Embryonic facial prominence (tissue), 1 donor: Measurements from ENCODE around the gene TMEM53.
"Not testable (repeated sequence)": the region's sequence is repeated elsewhere in the genome, so short reads cannot be mapped to it uniquely, and the experiment has no call there.

Experiments used
- DNase-seq: peaks from one replicate; pipeline ENCODE4 v3.0.0-alpha.2; 2016; ENCODE audit errors: extremely low spot score

The TMEM53 gene

GRCh38 chr1:44674113-44675000 lies at the start of gene TMEM53, which contains the start of gene ARMH1:
Gene TMEM53, minus strand, starts transcription at chr1:44674481. Its CDS starts 90 bp downstream, at chr1:44674391.
Gene ARMH1, plus strand, starts transcription at chr1:44674714. Its CDS starts 14,984 bp downstream, at chr1:44689698.
- DNase-seq, result peak; percentile 97

GRCh38 chr1:44723496-44724295 lies 49.4 kb upstream of the TMEM53 start:
- no peak for DNase-seq

GRCh38 chr1:44723064-44723463 lies 48.8 kb upstream of the TMEM53 start:
- DNase-seq, result no peak

- peak; percentile 18 for DNase-seq
Measured at GRCh38 chr1:44721485-44722361, 47.4 kb upstream of the TMEM53 start.

- DNase-seq, result no peak
Measured at GRCh38 chr1:44720281-44720680, 46.0 kb upstream of the TMEM53 start.

GRCh38 chr1:44719318-44719717 lies 45.0 kb upstream of the TMEM53 start:
- no peak for DNase-seq

GRCh38 chr1:44718091-44718490 lies 43.8 kb upstream of the TMEM53 start:
- DNase-seq, result no peak

GRCh38 chr1:44717653-44718052 lies 43.4 kb upstream of the TMEM53 start:
- no peak for DNase-seq

- DNase-seq, result no peak
Measured at GRCh38 chr1:44717156-44717555, 42.9 kb upstream of the TMEM53 start.

- peak; percentile 28 for DNase-seq
Measured at GRCh38 chr1:44714944-44715571, 40.8 kb upstream of the TMEM53 start.

- DNase-seq, result no peak
Measured at GRCh38 chr1:44714532-44714931, 40.3 kb upstream of the TMEM53 start.

- no peak for DNase-seq
Measured at GRCh38 chr1:44713321-44713781, 39.1 kb upstream of the TMEM53 start.

- no peak for DNase-seq
Measured at GRCh38 chr1:44707959-44708831, 33.9 kb upstream of the TMEM53 start.

GRCh38 chr1:44707112-44707881 lies 33.0 kb upstream of the TMEM53 start:
- no peak for DNase-seq

- DNase-seq, result no peak
Measured at GRCh38 chr1:44705938-44706337, 31.7 kb upstream of the TMEM53 start.

- no peak for DNase-seq
Measured at GRCh38 chr1:44705470-44705869, 31.2 kb upstream of the TMEM53 start.

- DNase-seq, result no peak
Measured at GRCh38 chr1:44701141-44701573, 26.9 kb upstream of the TMEM53 start.

- DNase-seq, result no peak
Measured at GRCh38 chr1:44700573-44700972, 26.3 kb upstream of the TMEM53 start.

GRCh38 chr1:44699375-44699774 lies 25.1 kb upstream of the TMEM53 start:
- not testable (repeated sequence) for DNase-seq
